Measurements from ENCODE around the gene SGCA. TPM values are rescaled to one million over a fixed set of nuclear protein-coding genes. Genes with fewer than 3 reads are reported as not detected.

Gene SGCA
- total RNA-seq, 2 experiments from 2014 or later: not detected

GRCh38 chr17:50118076-50118827 is 47.6 kb upstream of the SGCA start:
- Histone ChIP-seq H3K4me1 (ENCODE audit: insufficient read depth, low read length) (peaks cover 11% of the 10 kb centered on the region), H3K27me3 (ENCODE audit: control insufficient read depth in 1 of 2, insufficient read depth in 2 of 2, low read length in 2 of 2) (peaks cover 13 to 20% of the 10 kb centered on the region in 2 experiments), H3K9me3 (ENCODE audit: control insufficient read depth in 1 of 2, insufficient read depth in 1 of 2, low read length in 2 of 2) (no peaks in the 10 kb centered on the region), H3K27ac (ENCODE audit: low read depth in 1 of 2, low read length in 2 of 2) (no peak overlapping the region), H3K36me3 (ENCODE audit: insufficient read depth, low read length) (no peaks in the 10 kb centered on the region), H3K4me3 (ENCODE audit: low read length) (no peak overlapping the region)
- H3K4me3 Mint-ChIP-seq: no peak overlapping the region
- H3K4me1 Mint-ChIP-seq (ENCODE audit: low read depth): peaks cover 13% of the 10 kb centered on the region
- ChIA-PET CTCF (interaction anchor here (1.0 to 2.3 kb wide), 3 partner anchors 24 to 179 kb away, joined by 3 to 8 read pairs (median 4); partner anchors contain the start of gene PDK2), POLR2A (interaction anchor here (0.9 to 1.4 kb wide), 2 partner anchors 11 to 59 kb away, joined by 3 to 4 read pairs; no protein-coding TSS in a partner anchor)
- intact Hi-C loops (cut with DNase I, micrococcal nuclease): loop anchor here in 1 of 2 experiments (5.0 kb wide), 2 partner anchors 154 to 179 kb away; partner anchors contain the start of gene TMEM92
- no peak for ATAC-seq (ENCODE audit: poor library complexity)
- H3K36me3 Mint-ChIP-seq (ENCODE audit: low read depth): no peaks in the 10 kb centered on the region
- no peak for DNase-seq
- no peaks in the 10 kb centered on the region for H3K9me3 Mint-ChIP-seq
- peaks cover 51% of the 10 kb centered on the region for H3K27me3 Mint-ChIP-seq
- TF ChIP-seq CTCF (IDR thresholded peaks at IDR 0.05): no peak
- no peak overlapping the region for H3K27ac Mint-ChIP-seq

GRCh38 chr17:50118828-50119218 is 47.0 kb upstream of the SGCA start:
- ChIA-PET CTCF (no interaction called here), POLR2A (no interaction called here)
- H3K9me3 ChIP-seq (ENCODE audit: control insufficient read depth in 1 of 2, insufficient read depth in 1 of 2, low read length in 2 of 2): no peaks in the 10 kb centered on the region
- H3K4me3 ChIP-seq (ENCODE audit: low read length): no peak overlapping the region
- no peak for DNase-seq
- Mint-ChIP-seq H3K4me3 (no peak overlapping the region), H3K27me3 (peaks cover 51% of the 10 kb centered on the region), H3K4me1 (ENCODE audit: low read depth) (peaks cover 13% of the 10 kb centered on the region), H3K27ac (no peak overlapping the region), H3K36me3 (ENCODE audit: low read depth) (no peaks in the 10 kb centered on the region), H3K9me3 (no peaks in the 10 kb centered on the region)
- no peak for TF ChIP-seq CTCF (IDR thresholded peaks at IDR 0.05)
- H3K27me3 ChIP-seq (ENCODE audit: control insufficient read depth in 1 of 2, insufficient read depth in 2 of 2, low read length in 2 of 2): peaks cover 13 to 20% of the 10 kb centered on the region in 2 experiments
- H3K4me1 ChIP-seq (ENCODE audit: insufficient read depth, low read length): peaks cover 11% of the 10 kb centered on the region
- intact Hi-C loops (cut with DNase I, micrococcal nuclease): loop anchor here in 1 of 2 experiments (5.0 kb wide), 2 partner anchors 153 to 178 kb away; partner anchors contain the start of gene TMEM92
- no peak for ATAC-seq (ENCODE audit: poor library complexity)
- H3K36me3 ChIP-seq (ENCODE audit: insufficient read depth, low read length): no peaks in the 10 kb centered on the region
- no peak overlapping the region for H3K27ac ChIP-seq (ENCODE audit: low read depth in 1 of 2, low read length in 2 of 2)

- peaks cover 5 to 17% of the 10 kb centered on the region in 2 experiments for H3K27me3 ChIP-seq (ENCODE audit: control insufficient read depth in 1 of 2, insufficient read depth in 2 of 2, low read length in 2 of 2)
- DNase-seq (no peak), ATAC-seq (ENCODE audit: poor library complexity) (no peak)
- H3K4me1 ChIP-seq (ENCODE audit: insufficient read depth, low read length): peaks cover 11% of the 10 kb centered on the region
- no peaks in the 10 kb centered on the region for H3K9me3 Mint-ChIP-seq
- CTCF ChIA-PET: no interaction called here
- TF ChIP-seq CTCF (IDR thresholded peaks at IDR 0.05): no peak
- no peak overlapping the region for H3K4me3 ChIP-seq (ENCODE audit: low read length)
- intact Hi-C loops (cut with DNase I, micrococcal nuclease): no loop called here
- H3K9me3 ChIP-seq (ENCODE audit: control insufficient read depth in 1 of 2, insufficient read depth in 1 of 2, low read length in 2 of 2): no peaks in the 10 kb centered on the region
- POLR2A ChIA-PET: interaction anchor here (1.4 kb wide), 1 partner anchor 25 kb away, joined by 3 read pairs; the partner anchor contains the start of gene PDK2
- no peak overlapping the region for H3K4me3 Mint-ChIP-seq
- H3K36me3 Mint-ChIP-seq (ENCODE audit: low read depth): no peaks in the 10 kb centered on the region
- H3K27ac ChIP-seq (ENCODE audit: low read depth in 1 of 2, low read length in 2 of 2): no peak overlapping the region
- no peak overlapping the region for H3K27ac Mint-ChIP-seq
- H3K4me1 Mint-ChIP-seq (ENCODE audit: low read depth): peaks cover 7% of the 10 kb centered on the region
- H3K36me3 ChIP-seq (ENCODE audit: insufficient read depth, low read length): no peaks in the 10 kb centered on the region
- H3K27me3 Mint-ChIP-seq: peaks cover 41% of the 10 kb centered on the region
These were observed 45.1 kb upstream of the SGCA start for GRCh38 chr17:50120475-50121253.

Measured in CD4-positive, alpha-beta T cell (primary cell).